Psoas muscle (tissue), 8 donors: Measurements from ENCODE around the gene RBP3. TPM values are rescaled to one million over a fixed set of nuclear protein-coding genes. Genes with fewer than 3 reads are reported as not detected.

ENCODE experiments used
- ATAC-seq, 4 donors: fragments of 200-7000 bp; cut with Tn5 transposase; one replicate each; pipeline ENCODE4 v1.9.1; 2020; ENCODE audit warnings: moderate library complexity in 3 of 4, mild to moderate bottlenecking in 2 of 4
- DNase-seq, 2 donors: peaks; one replicate each; pipeline ENCODE4 v3.0.0-alpha.2; 2020
- H3K27ac ChIP-seq: fragments of 200-600 bp; one replicate; pipeline ENCODE4 v1.8.0; 2022
- H3K27me3 ChIP-seq, 3 donors: fragments of 200-600 bp in 1 of 3; one replicate each; pipeline versions ENCODE4 v1.6.1 to v1.8.0; 2013 to 2022; ENCODE audit warnings: low read length in 2 of 3, mild to moderate bottlenecking in 2 of 3, moderate library complexity in 1 of 3; ENCODE audit not compliant: insufficient read depth in 3 of 3
- H3K36me3 ChIP-seq, 2 donors: fragments of 200-600 bp in 1 of 2; one replicate each; pipeline versions ENCODE4 v1.6.1 to v1.8.0; 2013 to 2022; ENCODE audit warnings: low read depth in 1 of 2, mild to moderate bottlenecking in 1 of 2, moderate library complexity in 1 of 2; ENCODE audit not compliant: insufficient read depth in 1 of 2
- H3K4me1 ChIP-seq: fragments of 200-600 bp; one replicate; pipeline ENCODE4 v1.8.0; 2022
- H3K4me3 ChIP-seq: fragments of 200-600 bp; one replicate; pipeline ENCODE4 v1.8.0; 2022; ENCODE audit warnings: mild to moderate bottlenecking
- H3K9me3 ChIP-seq: fragments of 200-600 bp; one replicate; pipeline ENCODE4 v1.8.0; 2022
- WGBS, 3 donors: extraction: QIAGEN DNeasy Blood & Tissue Kit; methylation state at CpG; one replicate each; pipeline versions ENCODE4 v1.1.6 to v1.1.7; 2013; 5-methylcytosine and 5-hydroxymethylcytosine counted together
- intact Hi-C, 2 donors: fragments of 100-400 bp; cut with DNase I; formaldehyde crosslinking; loops; one replicate each; pipeline versions ENCODE4 v1.11.0 to v1.14.2; 2022
- polyA plus RNA-seq, 3 donors: library from polyadenylated mRNA; stranded (reverse); fragments of 200-250 nt; gene quantifications; one replicate each; pipeline ENCODE4 v1.2.3, GENCODE V29; 2013
- total RNA-seq, 4 donors: library from RNA; stranded (reverse); fragmentation: NEBNext Ultra II Directional in 2 of 4; extraction: Animal tissue kit (Norgen Biotek cat#: 25700) in 2 of 4; gene quantifications; one replicate each; pipeline versions ENCODE4 v1.2.1 to v1.2.4, GENCODE V29; 2021 to 2023
- TF ChIP-seq, protein P1 (sequence below): fragments of 200-600 bp; IDR thresholded peaks from one replicate; pipeline ENCODE4 v1.8.0; 2022; ENCODE audit warnings: antibody characterized with exemption
- donor health status: healthy with polysubstance abuse.
- donor health status: DM: no; HTN: no; CAD: no; lungs with moderate emphysema.
- donor health status: Bipolar disorder and iron deficiency.
- donor health status: healthy.
- donor health status: DM: yes; HTN: yes; CAD: no.
- donor health status: DM: no; HTN: no; CAD: no.
- donor health status: DM: no; HTN: no; CAD: no.
- donor health status: DM: yes; HTN: yes; CAD: no.

Gene RBP3
- total and polyA plus RNA-seq, 7 donors = not detected

DNA sequence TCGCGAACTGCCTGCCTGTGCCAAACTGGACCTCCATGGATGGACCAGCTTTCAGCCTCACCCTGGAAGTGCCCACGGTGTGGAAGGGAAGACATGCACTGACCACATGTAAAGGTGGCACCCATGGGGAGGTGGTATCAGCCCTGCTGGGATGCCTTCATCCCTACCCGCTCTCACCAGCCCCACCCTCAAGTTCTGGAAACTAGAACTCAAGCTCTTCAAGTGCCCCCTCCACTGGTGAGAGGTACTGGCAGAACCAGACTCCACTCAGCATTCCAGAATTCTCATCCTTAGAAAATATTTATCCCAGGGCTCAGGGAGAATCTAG, 30.0 kb downstream of the RBP3 start:
- 43 to 55% (median 50%) methylated on average over 4 of the region's 4 CpGs for WGBS, 3 donors
- TF ChIP-seq, protein P1, sequence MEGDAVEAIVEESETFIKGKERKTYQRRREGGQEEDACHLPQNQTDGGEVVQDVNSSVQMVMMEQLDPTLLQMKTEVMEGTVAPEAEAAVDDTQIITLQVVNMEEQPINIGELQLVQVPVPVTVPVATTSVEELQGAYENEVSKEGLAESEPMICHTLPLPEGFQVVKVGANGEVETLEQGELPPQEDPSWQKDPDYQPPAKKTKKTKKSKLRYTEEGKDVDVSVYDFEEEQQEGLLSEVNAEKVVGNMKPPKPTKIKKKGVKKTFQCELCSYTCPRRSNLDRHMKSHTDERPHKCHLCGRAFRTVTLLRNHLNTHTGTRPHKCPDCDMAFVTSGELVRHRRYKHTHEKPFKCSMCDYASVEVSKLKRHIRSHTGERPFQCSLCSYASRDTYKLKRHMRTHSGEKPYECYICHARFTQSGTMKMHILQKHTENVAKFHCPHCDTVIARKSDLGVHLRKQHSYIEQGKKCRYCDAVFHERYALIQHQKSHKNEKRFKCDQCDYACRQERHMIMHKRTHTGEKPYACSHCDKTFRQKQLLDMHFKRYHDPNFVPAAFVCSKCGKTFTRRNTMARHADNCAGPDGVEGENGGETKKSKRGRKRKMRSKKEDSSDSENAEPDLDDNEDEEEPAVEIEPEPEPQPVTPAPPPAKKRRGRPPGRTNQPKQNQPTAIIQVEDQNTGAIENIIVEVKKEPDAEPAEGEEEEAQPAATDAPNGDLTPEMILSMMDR = no peak
- H3K4me1 ChIP-seq = peaks cover 3% of the 10 kb centered on the region
- no peaks in the 10 kb centered on the region for H3K36me3 ChIP-seq
- DNase-seq = peak in 1 of 2 donors; percentile 30
- no peak overlapping the region for H3K4me3 ChIP-seq
- H3K9me3 ChIP-seq = no peaks in the 10 kb centered on the region
- intact Hi-C loops = loop anchor here in 1 of 2 donors (5.0 kb wide), 1 partner anchor 979 kb away; no protein-coding TSS in a partner anchor
- no peak overlapping the region for H3K27ac ChIP-seq
- H3K27me3 ChIP-seq = peaks cover 0 to 11% (median 0%) of the 10 kb centered on the region in 3 donors
- ATAC-seq = no peak

DNA sequence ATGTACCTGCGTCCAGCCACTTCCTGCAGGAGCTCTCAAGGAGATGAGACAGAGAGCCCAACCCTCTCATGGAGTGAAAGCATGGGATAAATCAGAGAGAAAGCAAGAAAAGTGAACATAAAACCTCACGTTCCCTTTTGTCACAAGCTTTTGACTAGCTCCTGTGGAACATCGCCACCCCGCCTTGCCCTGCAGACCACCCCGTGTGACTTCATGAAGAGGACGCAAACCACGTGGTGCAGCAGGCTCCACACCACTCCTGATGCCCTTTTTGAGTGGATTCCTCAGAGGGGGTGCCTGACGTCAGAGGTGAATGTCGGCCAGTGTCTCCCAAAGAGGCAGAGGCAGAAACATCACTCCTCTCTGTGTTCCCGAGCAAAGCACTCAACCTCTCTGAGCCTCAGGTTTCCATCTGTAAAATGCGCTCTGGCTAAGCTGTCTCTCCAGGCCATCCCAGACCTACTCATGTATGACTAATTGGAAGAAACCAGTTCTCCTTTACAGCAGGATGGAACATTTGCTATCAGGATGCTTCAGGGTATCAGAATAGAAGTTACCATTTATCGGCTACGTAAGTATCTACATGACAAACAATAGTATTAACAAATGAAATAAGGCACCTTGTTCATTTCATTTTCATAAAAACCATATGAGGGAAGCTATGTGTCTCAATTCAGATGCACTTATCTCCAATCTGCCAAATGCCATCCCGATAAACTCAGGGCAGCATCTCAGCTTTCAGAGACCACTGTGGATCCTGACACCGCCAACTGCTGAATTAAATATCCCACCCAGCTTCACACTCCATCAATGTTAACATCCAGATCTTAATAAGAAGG, 30.7 kb downstream of the RBP3 start:
- peaks cover 4% of the 10 kb centered on the region for H3K4me1 ChIP-seq
- H3K4me3 ChIP-seq = no peak overlapping the region
- H3K27ac ChIP-seq = no peak overlapping the region
- no peaks in the 10 kb centered on the region for H3K9me3 ChIP-seq
- WGBS, 3 donors = 84 to 87% (median 86%) methylated on average over 15 of the region's 15 CpGs
- intact Hi-C loops = loop anchor here in 1 of 2 donors (5.0 kb wide), 1 partner anchor 978 kb away; no protein-coding TSS in a partner anchor
- H3K27me3 ChIP-seq = peaks cover 0 to 8% (median 0%) of the 10 kb centered on the region in 3 donors
- ATAC-seq = no peak
- DNase-seq = peak in 1 of 2 donors; percentile 4
- TF ChIP-seq, protein P1 = no peak
- H3K36me3 ChIP-seq = no peaks in the 10 kb centered on the region

DNA sequence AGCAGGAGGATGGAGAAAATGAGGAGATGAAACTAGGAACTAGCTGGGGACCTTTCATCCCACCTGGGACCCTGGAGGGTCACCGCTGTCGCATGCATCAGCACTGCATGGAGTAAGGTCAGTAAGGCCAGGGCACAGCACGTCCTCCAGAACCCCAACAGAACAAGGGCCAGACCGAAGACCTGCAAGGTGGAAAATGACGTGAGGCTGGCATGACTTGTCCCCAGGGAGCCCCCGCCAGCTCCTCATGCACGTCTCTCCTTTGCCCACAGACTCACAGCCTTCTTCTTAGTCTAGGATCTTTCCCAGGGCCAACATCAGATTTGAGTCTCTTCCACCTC, 31.3 kb downstream of the RBP3 start:
- TF ChIP-seq, protein P1 = no peak
- Histone ChIP-seq H3K27me3 (peaks cover 0 to 6% (median 0%) of the 10 kb centered on the region in 3 donors), H3K4me1 (peaks cover 6% of the 10 kb centered on the region), H3K4me3 (no peak overlapping the region), H3K36me3 (no peaks in the 10 kb centered on the region), H3K9me3 (no peaks in the 10 kb centered on the region), H3K27ac (no peak overlapping the region)
- DNase-seq = peak in 1 of 2 donors; percentile 15
- WGBS, 3 donors = 78 to 81% (median 80%) methylated on average over 7 of the region's 7 CpGs
- intact Hi-C loops = loop anchor here in 1 of 2 donors (5.0 kb wide), 1 partner anchor 978 kb away; no protein-coding TSS in a partner anchor
- no peak for ATAC-seq

DNA sequence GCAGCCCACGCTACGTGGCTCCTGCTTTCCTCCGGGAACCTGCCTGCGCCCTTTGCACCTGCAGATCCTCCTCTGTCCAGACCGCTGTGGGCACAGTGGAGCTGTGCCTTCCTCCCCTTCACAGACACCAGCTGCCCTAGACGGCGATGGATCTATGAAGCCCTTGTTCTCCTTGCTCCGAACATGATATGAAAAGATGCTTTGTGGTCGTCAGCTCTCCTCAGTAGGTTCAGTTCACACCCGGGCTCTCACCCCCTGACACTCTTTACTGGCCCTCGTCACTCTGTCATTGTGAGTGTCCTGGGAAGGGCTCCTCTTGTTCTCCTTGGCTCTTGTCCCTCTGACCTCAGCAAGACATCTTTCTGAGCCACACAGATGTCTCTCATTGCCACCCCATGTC, 31.7 kb downstream of the RBP3 start:
- ATAC-seq (no peak), DNase-seq (peak in 1 of 2 donors; percentile 4)
- intact Hi-C loops = loop anchor here (2.0 to 5.0 kb wide), 3 partner anchors 977 to 1273 kb away; no protein-coding TSS in a partner anchor
- TF ChIP-seq, protein P1 = no peak
- WGBS, 3 donors = 57 to 69% (median 63%) methylated on average over 10 to 11 of the region's 11 CpGs
- Histone ChIP-seq H3K4me3 (no peak overlapping the region), H3K36me3 (no peaks in the 10 kb centered on the region), H3K9me3 (no peaks in the 10 kb centered on the region), H3K4me1 (peaks cover 6% of the 10 kb centered on the region), H3K27me3 (peaks cover 0 to 6% (median 0%) of the 10 kb centered on the region in 3 donors), H3K27ac (no peak overlapping the region)
